Stimulated activated CD4-positive, alpha-beta T cell treated with anti-CD3 and anti-CD28 coated beads, Interleukin-2, amount 100 ng/mL, for 24 hours (primary cell): Measurements from ENCODE around the gene RELN.
"Not testable (repeated sequence)": the region's sequence is repeated elsewhere in the genome, so short reads cannot be mapped to it uniquely, and the experiment has no call there.

ENCODE experiments used
- DNase-seq, 2 donors: peaks; one replicate each; pipeline ENCODE4 v3.0.0-alpha.2; 2020

RELN gene

GRCh38 chr7:103824251-103824650 is 165.2 kb downstream of the RELN start:
- no peak for DNase-seq

- DNase-seq: no peak
Measured at GRCh38 chr7:103823084-103823483, 166.4 kb downstream of the RELN start.

DNA sequence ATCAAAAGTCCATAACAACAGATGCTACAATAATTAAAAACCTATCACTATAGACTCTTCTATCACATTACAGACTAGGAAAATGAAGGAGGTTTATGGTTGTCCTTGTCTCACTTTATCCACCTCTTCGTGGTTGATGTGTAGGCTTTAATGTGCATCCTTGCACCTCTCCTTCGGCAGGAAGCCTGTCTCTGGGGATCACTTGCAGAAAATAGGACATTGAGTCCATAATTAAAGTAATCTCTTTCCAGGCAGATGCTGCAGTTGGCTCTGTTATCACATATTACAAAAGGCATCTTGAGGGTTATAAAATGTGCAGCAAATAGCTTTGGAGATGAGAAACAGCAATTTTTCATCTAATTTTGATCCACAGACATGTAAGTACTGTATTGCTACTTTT is 168.4 kb downstream of the RELN start:
- DNase-seq: no peak

DNA sequence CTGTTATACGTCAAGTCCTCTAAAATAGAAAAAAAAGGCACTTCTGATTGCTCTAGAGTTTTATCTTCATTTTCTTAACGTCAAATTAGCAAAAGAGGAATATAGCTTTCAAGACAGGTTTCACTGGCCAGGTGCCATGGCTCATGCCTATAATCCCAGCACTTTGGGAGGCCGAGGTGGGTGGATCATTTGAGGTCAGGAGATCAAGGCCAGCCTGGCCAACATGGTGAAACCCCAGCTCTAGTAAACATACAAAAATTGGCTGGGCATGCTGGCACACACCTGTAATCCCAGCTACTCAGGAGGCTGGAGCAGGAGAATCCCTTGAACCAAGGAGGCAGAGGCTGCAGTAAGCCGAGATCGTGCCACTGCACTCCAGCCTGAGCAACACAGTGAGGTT is 173.5 kb downstream of the RELN start:
- DNase-seq: not testable (repeated sequence)

GRCh38 chr7:103813970-103814369 is 175.5 kb downstream of the RELN start:
- no peak for DNase-seq

GRCh38 chr7:103811997-103812396 is 177.5 kb downstream of the RELN start:
- no peak for DNase-seq

DNA sequence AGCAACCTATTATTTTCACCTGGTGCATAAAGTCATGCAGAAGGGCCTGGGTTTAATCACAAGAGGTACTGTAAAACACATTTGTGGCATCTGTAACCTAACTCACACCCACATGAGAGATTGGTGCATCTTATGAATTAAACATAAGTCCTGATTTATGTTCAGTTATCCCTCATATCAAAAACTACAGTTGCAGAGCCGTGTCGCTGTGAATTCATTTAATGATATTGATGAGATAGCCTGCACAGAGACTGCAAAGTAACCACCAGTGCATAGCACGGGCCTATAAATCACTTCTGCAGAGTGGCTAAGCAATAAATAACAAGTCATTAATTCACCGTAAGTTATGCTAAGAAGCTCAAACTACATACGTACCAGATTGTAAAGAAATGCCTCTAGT is 178.2 kb downstream of the RELN start:
- DNase-seq: no peak

DNA sequence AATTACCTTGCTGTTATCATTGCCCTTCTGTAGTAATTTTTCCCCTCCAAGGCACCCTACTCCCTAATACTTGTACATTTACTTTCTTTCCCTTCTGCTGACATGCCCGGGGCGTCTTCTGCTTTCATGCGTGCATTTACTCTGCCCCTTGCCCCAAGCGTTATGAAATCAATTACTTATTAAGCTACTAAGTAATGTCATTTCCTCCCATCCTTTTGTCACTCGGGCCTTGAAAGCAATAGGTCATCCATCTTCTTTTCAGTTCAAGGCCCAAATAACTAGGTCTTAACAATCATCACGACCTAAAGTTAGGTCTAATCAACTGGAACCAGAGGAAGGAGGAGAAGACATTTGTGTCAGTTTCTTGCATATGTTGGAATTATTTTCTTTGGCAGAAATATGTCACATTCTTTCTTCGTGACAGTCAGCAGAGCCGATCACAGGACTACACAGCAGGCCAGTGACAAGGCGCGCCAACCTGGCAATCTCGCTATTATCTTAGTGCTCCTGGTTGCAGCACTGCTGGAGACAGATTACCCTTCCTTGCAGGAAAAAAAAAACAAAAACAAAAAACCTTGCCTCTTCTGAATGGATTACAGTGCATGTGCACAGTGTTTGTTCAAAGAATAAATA is 179.2 kb downstream of the RELN start:
- DNase-seq: no peak

- DNase-seq: no peak
Measured at GRCh38 chr7:103809229-103809994, 180.0 kb downstream of the RELN start.

DNA sequence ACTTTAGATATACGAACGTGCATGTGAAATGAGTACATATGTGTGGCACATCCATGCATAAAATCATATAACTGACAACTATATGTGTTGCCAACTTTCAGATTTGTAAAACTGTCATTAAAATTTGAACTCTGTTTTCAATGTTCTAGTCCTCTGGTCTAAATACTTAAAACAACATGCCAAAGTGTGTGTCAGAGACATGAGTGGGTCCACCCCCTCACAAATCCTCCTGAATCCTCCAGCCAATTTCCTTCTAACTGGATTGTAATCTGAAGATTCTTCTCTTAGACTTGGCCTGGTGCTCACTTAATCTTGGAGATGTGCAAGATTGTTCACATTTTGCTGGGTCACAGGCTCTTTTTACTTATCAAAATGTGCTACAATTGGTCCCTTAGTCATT is 184.1 kb downstream of the RELN start:
- no peak for DNase-seq

DNA sequence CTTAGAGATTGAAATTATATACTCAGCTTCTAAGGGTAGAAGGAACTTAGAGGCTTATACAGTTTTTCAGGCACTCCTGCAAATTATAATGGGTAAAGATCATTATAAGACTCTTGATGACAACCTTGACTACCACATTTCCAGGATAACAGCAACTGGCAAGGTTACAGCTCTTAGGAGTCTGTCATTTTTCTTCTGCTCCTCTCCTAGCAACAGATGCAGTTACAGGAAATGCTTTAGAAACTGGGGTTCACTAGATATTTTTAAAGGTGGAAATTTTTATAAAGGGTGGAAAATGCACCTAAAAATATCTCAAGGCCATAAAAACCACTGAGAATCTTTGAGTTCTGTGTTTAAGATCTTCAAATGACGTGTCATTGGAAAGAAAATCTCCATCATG is 185.8 kb downstream of the RELN start:
- DNase-seq: no peak

- DNase-seq: no peak
Measured at GRCh38 chr7:103799298-103799697, 190.2 kb downstream of the RELN start.

- DNase-seq: no peak
Measured at GRCh38 chr7:103797647-103798307, 191.7 kb downstream of the RELN start.

DNA sequence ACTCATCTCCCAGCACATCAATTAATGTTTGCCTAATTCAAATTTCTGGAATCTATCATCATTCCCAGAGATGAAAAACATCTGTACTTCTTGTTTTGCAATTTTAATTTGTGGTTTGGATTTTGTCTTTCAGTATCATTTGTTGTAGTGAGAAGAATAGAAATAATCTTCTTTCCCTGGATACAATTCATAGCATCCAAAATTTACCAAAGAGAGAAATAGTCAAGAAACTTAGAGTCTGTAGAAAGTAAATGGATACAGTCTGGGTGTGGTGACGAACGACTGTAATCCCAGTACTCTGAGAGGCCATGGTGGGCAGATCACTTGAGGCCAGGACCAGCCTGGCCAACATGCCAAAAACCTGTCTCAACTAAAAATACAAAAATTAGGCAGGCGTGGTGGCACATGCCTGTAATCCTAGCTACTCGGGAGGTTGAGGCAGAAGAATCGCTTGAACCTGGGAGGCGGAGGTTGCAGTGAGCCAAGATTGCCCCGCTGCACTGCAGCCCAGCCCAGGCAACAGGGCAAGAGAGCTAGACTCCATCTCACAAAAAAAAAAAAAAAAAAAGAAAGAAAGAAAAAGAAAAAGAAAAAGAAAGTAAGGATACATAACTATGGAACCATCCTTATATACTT is 193.0 kb downstream of the RELN start:
- DNase-seq: no peak

DNA sequence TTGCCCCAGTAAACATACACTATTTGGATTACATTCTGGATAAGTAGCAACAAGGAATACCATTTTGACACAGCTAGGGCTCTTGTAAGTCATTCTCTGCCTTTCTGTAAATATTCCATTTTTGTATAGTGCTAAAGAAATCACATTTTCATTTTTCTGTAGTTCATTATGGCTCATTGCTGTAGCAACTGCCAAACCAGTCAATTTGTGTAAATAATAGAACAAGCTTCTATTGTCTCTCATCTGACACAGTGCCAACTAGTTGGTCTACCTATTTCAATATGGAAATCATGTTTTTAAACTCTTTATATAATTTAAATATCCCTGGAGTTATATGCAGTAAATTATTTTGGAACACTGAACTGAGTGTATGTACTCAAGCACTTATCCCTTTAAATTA is 193.7 kb downstream of the RELN start:
- DNase-seq: no peak

DNA sequence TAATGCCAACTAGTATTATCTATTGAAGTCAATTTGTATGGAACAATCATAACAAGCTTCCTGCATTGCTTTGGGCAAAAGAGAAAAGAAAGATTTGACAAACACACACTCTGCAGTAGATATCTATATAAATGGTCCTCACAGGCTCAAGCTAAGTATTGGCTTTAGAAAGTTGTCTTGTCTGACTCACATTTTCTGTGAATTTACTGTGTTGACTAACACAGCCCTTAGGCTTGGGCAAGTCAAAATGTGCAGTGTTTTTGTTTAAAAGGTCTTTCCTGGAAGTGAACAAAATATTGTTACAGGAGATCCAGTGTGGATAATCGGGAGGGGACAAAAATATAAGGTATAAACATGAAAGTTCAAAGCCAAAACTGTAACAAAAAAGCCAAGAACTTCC is 194.4 kb downstream of the RELN start:
- DNase-seq: no peak

GRCh38 chr7:103794424-103794823 is 195.0 kb downstream of the RELN start:
- no peak for DNase-seq

- no peak for DNase-seq
Measured at GRCh38 chr7:103793614-103794013, 195.8 kb downstream of the RELN start.

DNA sequence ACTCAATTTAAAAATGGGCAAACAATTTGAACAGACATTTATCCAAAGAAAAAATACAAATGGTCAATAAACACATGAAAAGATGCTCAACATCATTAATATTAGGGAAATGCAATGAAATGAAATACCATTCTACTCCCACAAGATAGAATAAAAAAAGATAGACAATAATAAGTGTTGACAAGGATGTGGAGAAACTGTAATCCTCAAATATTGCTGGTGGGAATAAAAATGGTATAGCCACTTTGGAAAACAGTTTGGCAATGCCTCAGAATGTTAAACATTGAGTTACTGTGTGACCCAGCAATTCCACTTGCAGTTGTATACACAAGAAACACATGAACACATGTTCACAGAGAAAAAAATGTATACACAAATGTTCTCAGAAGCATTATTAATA is 197.6 kb downstream of the RELN start:
- DNase-seq: no peak

GRCh38 chr7:103787041-103787440 is 202.4 kb downstream of the RELN start:
- DNase-seq: not testable (repeated sequence)

DNA sequence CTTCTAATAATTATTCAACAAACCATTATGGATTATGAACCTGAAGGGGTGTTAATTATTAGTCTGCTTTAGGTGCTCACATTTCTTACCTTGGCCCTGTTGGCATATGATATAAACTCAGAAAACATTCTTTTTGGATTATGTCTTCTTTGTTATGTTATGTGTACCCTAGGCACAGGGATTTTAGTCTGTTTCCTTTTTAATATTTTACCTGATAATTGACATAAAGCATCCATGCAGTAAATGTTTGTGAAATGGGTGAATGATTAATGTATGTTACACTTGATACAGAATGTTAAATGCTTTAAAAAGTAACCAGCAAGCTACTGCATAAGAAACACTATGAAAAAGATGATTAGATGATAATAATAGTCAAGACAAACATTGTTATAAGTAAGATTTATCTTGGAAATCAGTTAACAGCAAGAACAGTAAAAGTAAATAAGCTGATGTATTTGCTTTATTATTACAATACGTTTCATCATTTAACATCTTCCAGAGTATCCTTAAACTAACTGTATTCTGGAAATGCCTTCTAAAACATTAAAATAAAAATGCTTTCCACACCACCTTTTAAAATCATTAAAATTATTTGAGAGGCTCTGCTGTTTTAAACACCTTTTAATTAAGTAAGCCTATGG is 204.7 kb downstream of the RELN start:
- DNase-seq: no peak

DNA sequence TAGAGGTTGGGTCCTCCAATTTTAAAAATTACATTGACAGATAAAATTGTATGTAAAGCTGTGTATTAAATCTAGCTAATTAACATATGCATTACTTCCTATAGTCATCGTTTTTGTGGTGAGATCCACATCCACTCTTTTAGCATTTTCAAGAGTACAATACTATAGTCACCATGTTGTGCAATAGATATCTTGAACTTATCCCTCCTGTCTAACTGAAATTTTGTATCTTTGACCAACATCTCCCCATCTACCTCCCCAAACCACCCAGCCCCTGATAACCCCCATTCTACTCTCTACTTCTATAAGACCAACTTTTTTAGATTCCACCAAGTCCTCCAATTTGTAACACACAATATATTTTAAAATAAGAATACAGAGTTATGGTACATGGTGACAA is 208.0 kb downstream of the RELN start:
- DNase-seq: no peak

DNA sequence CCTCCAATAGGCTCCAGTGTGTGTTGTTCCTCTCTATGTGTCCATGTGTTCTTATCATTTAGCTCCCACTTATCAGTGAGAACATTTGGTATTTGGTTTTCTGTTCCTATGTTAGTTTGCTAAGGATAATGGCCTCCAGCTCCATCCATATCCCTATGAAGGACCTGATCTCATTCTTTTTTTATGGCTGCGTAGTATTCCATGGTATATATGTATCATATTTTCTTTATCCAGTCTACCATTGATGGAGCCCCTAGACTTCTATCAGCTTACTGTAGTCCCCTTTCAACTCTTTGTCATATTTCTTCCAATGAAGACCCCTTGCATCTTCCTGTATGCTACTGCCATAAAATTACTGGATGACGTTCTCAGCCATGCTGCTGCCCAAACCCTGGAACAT is 208.9 kb downstream of the RELN start:
- DNase-seq: not testable (repeated sequence)
